ENCODE data around the gene STX5.
A peak's percentile ranks its signal among the peaks of the same experiment; 100 is the strongest.

Gene STX5

DNA sequence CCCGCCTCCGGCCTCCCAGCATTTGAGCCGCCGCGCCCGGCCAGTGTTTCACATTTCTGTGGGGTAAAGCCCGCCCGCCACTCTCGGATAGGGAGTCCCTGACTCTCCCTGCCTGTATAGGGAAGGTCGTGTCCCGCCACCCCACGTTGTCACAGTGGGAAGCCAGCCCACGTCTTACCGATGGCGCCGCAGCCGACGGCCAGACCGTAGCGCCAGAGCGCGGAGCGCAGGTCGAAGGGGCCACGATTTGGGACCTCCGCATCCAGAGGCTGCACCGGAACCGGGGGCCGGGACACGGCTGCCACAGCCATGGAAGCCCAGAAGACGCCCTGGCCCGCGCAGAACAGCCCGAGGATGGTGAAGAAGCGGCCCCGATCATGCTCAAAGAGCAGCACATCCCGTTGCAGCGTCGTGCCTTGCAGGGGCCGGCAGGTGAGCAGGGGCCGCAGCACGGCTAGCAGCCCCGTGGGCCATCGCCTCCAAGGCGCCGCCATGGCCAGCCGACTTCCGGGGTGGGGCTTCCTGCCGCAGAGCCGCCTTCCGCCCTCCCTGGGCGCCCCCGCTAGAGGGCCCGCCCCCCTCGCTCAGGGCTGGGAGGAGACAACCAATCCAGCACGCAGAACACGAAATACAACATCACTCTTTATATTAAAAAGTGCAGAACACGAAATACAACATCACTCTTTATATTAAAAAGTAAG lies 40.2 kb downstream of the STX5 start, which contains the start of gene TMEM223:
TSS of gene TMEM223 (minus strand) at position 506 of the 701 bp plus-strand sequence. CDS start at position 494, 12 bp downstream.
- Histone ChIP-seq H3K4me1 (ENCODE audit: insufficient read depth, low read length) (no peaks in the 10 kb centered on the region), H3K9me3 (ENCODE audit: insufficient read depth, low read depth, low read length) (no peaks in the 10 kb centered on the region), H3K27me3 (ENCODE audit: insufficient read depth, low read length) (no peaks in the 10 kb centered on the region), H3K4me3 (ENCODE audit: low read length) (peak within 1 kb of the TSS; percentile 93), H3K27ac (ENCODE audit: low read length) (peak within 1 kb of the TSS; percentile 80), H3K9ac (ENCODE audit: low read depth, low read length) (peak within 1 kb of the TSS; percentile 96), H3K36me3 (ENCODE audit: insufficient read depth, low read depth, low read length) (peaks cover 65% of the 10 kb centered on the region)

- Histone ChIP-seq H3K9me3 (ENCODE audit: insufficient read depth, low read depth, low read length) (no peaks in the 10 kb centered on the region), H3K27ac (ENCODE audit: low read length) (no peak overlapping the region), H3K27me3 (ENCODE audit: insufficient read depth, low read length) (no peaks in the 10 kb centered on the region), H3K4me1 (ENCODE audit: insufficient read depth, low read length) (no peaks in the 10 kb centered on the region), H3K4me3 (ENCODE audit: low read length) (no peak overlapping the region), H3K36me3 (ENCODE audit: insufficient read depth, low read depth, low read length) (peaks cover 55% of the 10 kb centered on the region), H3K9ac (ENCODE audit: low read depth, low read length) (no peak overlapping the region)
Measured at GRCh38 chr11:62789576-62789975, 42.3 kb downstream of the STX5 start.

GRCh38 chr11:62788991-62789390 lies 42.9 kb downstream of the STX5 start:
- H3K27me3 ChIP-seq (ENCODE audit: insufficient read depth, low read length), result no peaks in the 10 kb centered on the region
- no peak overlapping the region for H3K4me3 ChIP-seq (ENCODE audit: low read length)
- no peaks in the 10 kb centered on the region for H3K4me1 ChIP-seq (ENCODE audit: insufficient read depth, low read length)
- H3K9ac ChIP-seq (ENCODE audit: low read depth, low read length), result no peak overlapping the region
- H3K27ac ChIP-seq (ENCODE audit: low read length), result no peak overlapping the region
- H3K9me3 ChIP-seq (ENCODE audit: insufficient read depth, low read depth, low read length), result no peaks in the 10 kb centered on the region
- peaks cover 51% of the 10 kb centered on the region for H3K36me3 ChIP-seq (ENCODE audit: insufficient read depth, low read depth, low read length)

DNA sequence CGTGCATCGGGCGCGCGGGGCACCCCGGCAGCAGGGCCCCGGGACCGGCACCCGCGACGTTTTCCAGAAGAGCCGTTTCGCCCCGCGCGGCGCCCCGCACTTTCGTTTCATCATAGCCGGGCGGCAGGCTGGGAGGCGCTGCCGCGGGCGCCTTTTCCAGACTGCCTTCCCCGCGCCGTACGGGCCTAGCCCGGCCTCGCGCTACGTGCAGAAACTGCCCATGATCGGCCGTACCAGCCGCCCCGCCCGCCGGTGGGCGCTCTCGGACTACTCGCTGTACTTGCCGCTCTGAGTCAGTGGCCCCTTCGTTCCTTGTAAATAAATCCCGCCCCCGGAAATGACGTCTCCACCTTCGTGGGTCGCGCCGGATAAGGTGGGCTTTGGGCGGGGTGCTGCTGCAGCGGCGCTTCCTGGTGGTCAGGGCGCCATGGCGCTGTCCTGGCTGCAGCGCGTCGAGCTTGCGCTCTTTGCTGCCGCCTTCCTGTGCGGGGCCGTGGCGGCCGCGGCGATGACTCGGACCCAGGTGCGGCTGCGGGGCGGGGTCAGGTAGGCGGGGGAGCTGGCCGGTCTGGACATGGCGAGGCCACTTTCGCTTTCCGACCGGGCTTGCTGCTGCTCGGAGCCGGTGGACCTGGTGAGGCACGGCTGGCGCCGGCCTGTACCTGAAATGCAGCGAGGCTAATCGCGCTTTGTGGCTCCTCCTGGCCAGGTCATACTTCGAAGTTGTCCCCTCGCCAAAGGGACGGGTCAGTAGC lies 44.7 kb downstream of the STX5 start, which contains the start of gene TMEM179B:
TSS of gene TMEM179B (plus strand) at position 398 of the 755 bp plus-strand sequence. CDS start at position 428, 30 bp downstream.
- H3K27ac ChIP-seq (ENCODE audit: low read length), result peak within 1 kb of the TSS; percentile 65

DNA sequence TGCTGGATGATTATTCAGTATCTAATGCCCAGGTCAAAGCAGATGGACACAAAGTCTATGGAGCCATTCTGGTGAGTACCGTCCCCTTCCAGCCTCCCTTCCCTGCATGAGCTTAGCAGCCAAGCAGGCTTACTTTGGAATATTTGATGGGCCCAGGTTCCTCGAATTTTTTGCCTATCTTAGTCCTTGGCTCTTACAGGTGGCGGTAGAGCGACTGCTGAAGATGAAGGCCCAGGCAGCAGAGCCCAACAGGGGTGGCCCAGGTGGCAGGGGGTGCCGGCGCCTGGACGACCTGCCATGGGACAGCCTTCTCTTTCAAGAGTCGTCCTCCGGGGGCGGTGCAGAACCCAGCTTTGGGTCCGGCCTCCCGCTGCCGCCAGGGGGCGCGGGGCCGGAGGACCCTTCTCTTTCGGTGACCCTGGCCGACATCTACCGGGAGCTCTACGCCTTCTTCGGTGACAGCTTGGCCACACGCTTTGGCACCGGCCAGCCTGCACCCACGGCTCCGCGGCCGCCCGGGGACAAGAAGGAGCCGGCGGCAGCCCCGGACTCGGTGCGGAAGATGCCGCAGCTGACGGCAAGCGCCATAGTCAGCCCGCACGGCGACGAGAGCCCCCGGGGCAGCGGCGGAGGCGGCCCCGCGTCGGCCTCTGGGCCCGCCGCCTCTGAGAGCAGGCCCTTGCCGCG lies 45.4 kb downstream of the STX5 start:
- Histone ChIP-seq H3K36me3 (ENCODE audit: insufficient read depth, low read depth, low read length) (peaks cover 55% of the 10 kb centered on the region), H3K27ac (ENCODE audit: low read length) (no peak overlapping the region), H3K9ac (ENCODE audit: low read depth, low read length) (peak overlapping the region; percentile 89; the same call in 1 of the 2 replicates), H3K27me3 (ENCODE audit: insufficient read depth, low read length) (no peaks in the 10 kb centered on the region), H3K4me1 (ENCODE audit: insufficient read depth, low read length) (no peaks in the 10 kb centered on the region), H3K9me3 (ENCODE audit: insufficient read depth, low read depth, low read length) (no peaks in the 10 kb centered on the region), H3K4me3 (ENCODE audit: low read length) (peak overlapping the region; percentile 91)

More for the DNA sequence above, 44.7 kb downstream of the STX5 start, which contains the start of gene TMEM179B:
- H3K27me3 ChIP-seq (ENCODE audit: insufficient read depth, low read length), result no peaks in the 10 kb centered on the region
- H3K4me1 ChIP-seq (ENCODE audit: insufficient read depth, low read length), result no peaks in the 10 kb centered on the region
- peak within 1 kb of the TSS; percentile 91 for H3K4me3 ChIP-seq (ENCODE audit: low read length)
- peaks cover 51% of the 10 kb centered on the region for H3K36me3 ChIP-seq (ENCODE audit: insufficient read depth, low read depth, low read length)
- H3K9me3 ChIP-seq (ENCODE audit: insufficient read depth, low read depth, low read length), result no peaks in the 10 kb centered on the region
- H3K9ac ChIP-seq (ENCODE audit: low read depth, low read length), result peak within 1 kb of the TSS; percentile 89

- no peak overlapping the region for H3K9ac ChIP-seq (ENCODE audit: low read depth, low read length)
- H3K4me3 ChIP-seq (ENCODE audit: low read length), result no peak overlapping the region
- H3K36me3 ChIP-seq (ENCODE audit: insufficient read depth, low read depth, low read length), result peaks cover 45% of the 10 kb centered on the region
- H3K9me3 ChIP-seq (ENCODE audit: insufficient read depth, low read depth, low read length), result no peaks in the 10 kb centered on the region
- H3K27me3 ChIP-seq (ENCODE audit: insufficient read depth, low read length), result no peaks in the 10 kb centered on the region
- H3K27ac ChIP-seq (ENCODE audit: low read length), result no peak overlapping the region
- no peaks in the 10 kb centered on the region for H3K4me1 ChIP-seq (ENCODE audit: insufficient read depth, low read length)
Measured at GRCh38 chr11:62782753-62783152, 49.1 kb downstream of the STX5 start.

GRCh38 chr11:62778441-62778840 lies 53.4 kb downstream of the STX5 start:
- Histone ChIP-seq H3K9ac (ENCODE audit: low read depth, low read length) (no peak overlapping the region), H3K4me1 (ENCODE audit: insufficient read depth, low read length) (no peaks in the 10 kb centered on the region), H3K36me3 (ENCODE audit: insufficient read depth, low read depth, low read length) (peaks cover 61% of the 10 kb centered on the region), H3K9me3 (ENCODE audit: insufficient read depth, low read depth, low read length) (no peaks in the 10 kb centered on the region), H3K27ac (ENCODE audit: low read length) (no peak overlapping the region), H3K27me3 (ENCODE audit: insufficient read depth, low read length) (no peaks in the 10 kb centered on the region), H3K4me3 (ENCODE audit: low read length) (no peak overlapping the region)

- Histone ChIP-seq H3K27ac (ENCODE audit: low read length) (no peak overlapping the region), H3K27me3 (ENCODE audit: insufficient read depth, low read length) (no peaks in the 10 kb centered on the region), H3K36me3 (ENCODE audit: insufficient read depth, low read depth, low read length) (peaks cover 52% of the 10 kb centered on the region), H3K4me3 (ENCODE audit: low read length) (no peak overlapping the region), H3K4me1 (ENCODE audit: insufficient read depth, low read length) (no peaks in the 10 kb centered on the region), H3K9ac (ENCODE audit: low read depth, low read length) (no peak overlapping the region), H3K9me3 (ENCODE audit: insufficient read depth, low read depth, low read length) (no peaks in the 10 kb centered on the region)
Measured at GRCh38 chr11:62777389-62777788, 54.5 kb downstream of the STX5 start.

- Histone ChIP-seq H3K36me3 (ENCODE audit: insufficient read depth, low read depth, low read length) (peaks cover 43% of the 10 kb centered on the region), H3K9me3 (ENCODE audit: insufficient read depth, low read depth, low read length) (no peaks in the 10 kb centered on the region), H3K9ac (ENCODE audit: low read depth, low read length) (no peak overlapping the region), H3K4me3 (ENCODE audit: low read length) (no peak overlapping the region), H3K27ac (ENCODE audit: low read length) (no peak overlapping the region), H3K27me3 (ENCODE audit: insufficient read depth, low read length) (no peaks in the 10 kb centered on the region), H3K4me1 (ENCODE audit: insufficient read depth, low read length) (peaks cover under 1% of the 10 kb centered on the region; the same call in 1 of the 2 replicates)
Measured at GRCh38 chr11:62775646-62776045, 56.2 kb downstream of the STX5 start.

DNA sequence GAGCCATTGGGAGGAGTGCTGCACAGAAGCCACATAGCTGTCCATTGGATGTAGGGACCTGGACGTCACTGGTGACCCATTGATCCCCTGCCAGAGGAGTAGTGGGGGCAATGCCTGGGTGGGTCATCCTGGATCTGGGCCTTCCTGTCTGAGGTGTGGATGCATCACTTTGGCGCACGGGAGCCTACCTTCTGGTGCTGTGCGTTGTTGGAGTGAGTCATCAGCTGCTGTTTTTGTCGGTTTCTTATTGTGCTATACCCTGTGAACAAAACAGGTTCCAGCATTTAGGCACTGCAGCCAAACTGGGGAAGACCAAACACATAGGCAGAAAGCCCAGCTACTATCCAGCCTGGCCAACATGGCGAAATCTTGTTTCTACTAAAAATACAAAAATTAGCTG lies 57.4 kb downstream of the STX5 start:
- no peak overlapping the region for H3K4me3 ChIP-seq (ENCODE audit: low read length)
- H3K4me1 ChIP-seq (ENCODE audit: insufficient read depth, low read length), result peaks cover 7% of the 10 kb centered on the region; the same call in 1 of the 2 replicates
- H3K27me3 ChIP-seq (ENCODE audit: insufficient read depth, low read length), result no peaks in the 10 kb centered on the region
- H3K9me3 ChIP-seq (ENCODE audit: insufficient read depth, low read depth, low read length), result no peaks in the 10 kb centered on the region
- no peak overlapping the region for H3K9ac ChIP-seq (ENCODE audit: low read depth, low read length)
- H3K36me3 ChIP-seq (ENCODE audit: insufficient read depth, low read depth, low read length), result peaks cover 43% of the 10 kb centered on the region
- no peak overlapping the region for H3K27ac ChIP-seq (ENCODE audit: low read length)

DNA sequence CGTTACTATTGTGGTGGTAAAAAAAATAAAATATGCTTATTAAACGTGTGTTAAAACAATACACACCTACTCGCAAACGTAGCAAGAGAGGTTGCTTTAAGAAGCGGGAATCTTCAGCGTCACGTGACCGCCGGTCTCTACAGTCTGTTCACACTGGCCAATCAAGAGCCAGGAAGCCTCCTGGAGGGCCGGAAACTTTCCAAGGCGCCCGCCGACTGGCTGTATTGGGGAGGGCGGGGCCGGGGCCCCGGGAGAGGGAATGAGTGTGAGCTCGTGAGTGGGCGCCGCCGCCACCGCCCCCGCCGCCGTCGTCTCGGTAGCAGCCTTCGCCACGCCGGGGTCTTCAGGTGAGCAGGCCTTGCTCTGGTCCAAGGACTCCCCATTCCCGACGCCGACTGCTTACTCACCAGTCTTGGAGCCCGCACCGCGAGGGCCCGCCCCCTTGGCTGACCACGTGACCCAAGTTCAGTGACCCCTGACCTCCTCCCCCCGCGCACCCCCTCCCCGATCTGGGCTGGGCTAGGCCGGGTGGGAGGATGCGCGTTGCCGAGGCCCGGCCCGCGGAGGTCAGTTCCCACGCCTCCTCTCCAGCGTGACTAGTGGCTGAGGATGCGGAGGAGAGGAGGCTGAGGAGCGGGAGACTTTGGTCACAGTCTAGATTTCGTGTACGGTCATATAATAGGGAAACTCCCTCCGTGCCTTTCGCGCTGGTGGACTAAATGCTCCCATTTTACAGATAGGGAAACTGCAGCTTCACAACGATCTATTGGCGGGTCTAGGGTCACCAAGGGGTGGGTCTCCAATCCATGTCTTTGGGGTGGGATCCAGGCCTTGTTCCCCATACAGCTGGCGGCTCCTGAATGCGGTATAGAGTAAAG lies 60.5 kb downstream of the STX5 start, which contains the start of gene TAF6L:
TSS of gene TAF6L (plus strand) at position 253 of the 878 bp plus-strand sequence. CDS start 4,388 bp downstream, outside the sequence.
- peak within 1 kb of the TSS; percentile 80; the same call in 1 of the 2 replicates for H3K9ac ChIP-seq (ENCODE audit: low read depth, low read length)
- peak within 1 kb of the TSS; percentile 91 for H3K4me3 ChIP-seq (ENCODE audit: low read length)
- H3K9me3 ChIP-seq (ENCODE audit: insufficient read depth, low read depth, low read length), result no peaks in the 10 kb centered on the region
- no peaks in the 10 kb centered on the region for H3K27me3 ChIP-seq (ENCODE audit: insufficient read depth, low read length)
- H3K36me3 ChIP-seq (ENCODE audit: insufficient read depth, low read depth, low read length), result peaks cover 42% of the 10 kb centered on the region
- peaks cover 7% of the 10 kb centered on the region; the same call in 1 of the 2 replicates for H3K4me1 ChIP-seq (ENCODE audit: insufficient read depth, low read length)
- H3K27ac ChIP-seq (ENCODE audit: low read length), result peak within 1 kb of the TSS; percentile 66
